NCI-H345 (cell line): Measurements from ENCODE around the gene TBCEL.
"Not testable (repeated sequence)": the region's sequence is repeated elsewhere in the genome, so short reads cannot be mapped to it uniquely, and the experiment has no call there.

Source experiments
- DNase-seq: peaks from one replicate; lab custom pipeline; 2025; lab: John Stamatoyannopoulos, UW

TBCEL gene

GRCh38 chr11:121105481-121106195 lies 81.7 kb downstream of the TBCEL start:
- DNase-seq = no peak

DNA sequence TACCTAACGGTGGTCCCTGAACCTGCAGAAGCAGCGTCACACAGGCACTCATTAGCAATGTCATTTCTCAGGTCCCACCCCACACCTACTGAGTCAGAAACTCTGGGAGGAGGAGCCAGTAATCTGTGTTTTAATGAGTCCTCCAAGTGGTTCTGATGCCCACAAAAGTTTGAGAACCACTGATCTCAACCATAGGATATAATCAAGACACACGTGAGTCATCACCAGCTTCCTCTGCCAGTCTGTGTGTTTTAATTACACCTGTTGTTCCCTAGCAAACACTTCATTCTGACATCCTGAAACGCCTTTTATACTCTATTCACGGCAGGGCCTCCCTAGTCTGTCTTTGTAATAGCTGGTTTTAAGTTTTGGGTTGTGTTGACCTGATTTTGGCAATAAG lies 82.9 kb downstream of the TBCEL start:
- DNase-seq = peak; percentile 59

- no peak for DNase-seq
These were observed 84.5 kb downstream of the TBCEL start for GRCh38 chr11:121108413-121108812.

DNA sequence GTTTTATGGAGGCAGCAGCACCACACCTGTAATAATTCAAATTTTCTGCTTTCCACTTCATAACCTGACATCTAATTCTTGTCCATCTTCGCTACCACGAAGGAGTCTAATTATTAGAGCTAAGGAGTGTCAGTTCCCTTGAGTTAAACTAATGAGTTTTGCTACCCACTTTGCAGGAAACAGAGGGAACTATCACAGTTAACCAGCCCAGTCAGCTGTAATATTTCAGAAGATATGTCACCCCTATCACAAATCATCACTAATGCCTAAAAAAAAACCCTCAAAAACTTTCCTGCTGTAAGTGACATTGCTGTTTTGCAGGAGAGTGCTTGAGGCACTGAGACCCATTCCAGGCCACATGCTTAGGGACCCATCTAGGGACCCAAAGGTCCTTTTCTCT lies 85.6 kb downstream of the TBCEL start:
- no peak for DNase-seq

GRCh38 chr11:121109916-121110586 lies 86.1 kb downstream of the TBCEL start:
- no peak for DNase-seq

DNA sequence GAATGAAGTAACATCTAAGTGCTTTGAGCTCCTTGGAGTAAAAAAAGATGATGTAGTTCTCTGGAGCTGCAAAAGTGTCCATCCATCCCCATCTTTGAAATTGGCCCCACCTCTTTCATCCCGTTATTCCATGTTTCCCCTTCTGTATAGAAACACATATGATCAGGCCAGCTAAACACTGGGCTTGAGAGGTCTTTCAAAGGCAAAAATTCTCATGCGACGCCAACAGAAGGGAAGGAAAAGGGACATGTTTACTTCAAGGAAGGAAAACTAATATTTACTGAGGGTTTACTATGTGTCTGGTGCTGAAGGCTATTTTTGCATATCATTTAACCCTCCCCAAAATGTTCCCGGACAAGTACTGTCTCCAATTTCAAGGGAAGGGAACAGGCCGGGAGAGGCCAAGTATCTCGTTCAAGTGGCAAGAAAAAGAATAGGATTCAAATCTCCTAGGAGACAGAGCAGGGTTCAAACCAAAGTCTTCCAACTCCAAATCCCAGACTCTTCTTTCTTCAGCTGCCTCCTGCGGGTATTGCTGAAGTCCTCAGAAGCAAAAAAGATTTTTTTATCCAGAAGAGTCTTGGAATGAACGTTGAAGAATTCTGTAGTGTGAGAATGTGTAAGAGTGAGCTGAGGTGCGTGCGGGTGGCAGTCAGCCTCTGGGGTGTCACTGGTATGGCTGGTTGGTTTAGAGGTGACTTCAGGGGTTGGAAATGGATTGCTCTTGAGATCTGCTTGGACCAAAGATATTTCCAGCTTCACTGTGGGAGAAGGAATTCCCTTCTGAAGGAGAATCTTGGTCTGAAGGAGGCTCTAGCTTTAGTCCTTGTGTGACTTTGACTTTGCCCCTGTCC lies 87.2 kb downstream of the TBCEL start:
- DNase-seq = no peak

GRCh38 chr11:121112498-121113455 lies 88.9 kb downstream of the TBCEL start:
- peak; percentile 60 for DNase-seq

DNA sequence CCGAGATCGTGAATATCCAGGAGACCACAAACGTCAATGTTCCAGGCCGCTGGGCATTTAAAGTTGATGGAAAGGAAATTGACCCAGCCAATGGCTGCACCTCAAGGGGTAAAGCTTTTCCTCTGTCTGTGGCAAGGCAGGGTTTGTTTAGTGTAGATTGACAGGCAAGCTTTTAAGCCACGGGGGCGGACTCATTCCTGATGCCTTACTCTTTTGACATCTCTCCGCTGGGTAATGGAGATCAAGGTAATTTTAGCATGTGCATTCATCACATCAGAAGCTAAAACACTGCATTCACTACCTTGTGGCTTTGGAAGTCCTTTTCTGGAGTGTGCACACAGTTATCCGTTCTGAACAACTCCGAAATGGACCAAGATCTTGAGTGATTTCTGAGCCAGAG lies 89.7 kb downstream of the TBCEL start:
- no peak for DNase-seq

DNA sequence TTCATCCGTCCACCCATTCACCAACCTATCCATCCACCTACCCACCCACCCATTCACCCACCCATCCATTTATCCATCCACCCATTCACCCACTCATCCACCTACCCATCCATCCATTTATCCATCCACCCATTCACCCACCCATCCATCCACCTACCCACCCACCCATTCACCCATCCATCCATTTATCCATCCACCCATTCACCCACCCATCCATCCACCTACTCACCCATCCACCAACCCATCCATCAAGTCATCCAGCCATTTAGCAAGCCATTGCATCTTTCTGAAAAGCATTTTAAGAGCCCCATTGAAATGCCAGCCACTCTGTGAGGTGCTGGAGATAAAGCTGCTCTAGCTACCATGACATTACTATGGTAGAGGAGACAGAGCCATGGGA lies 91.1 kb downstream of the TBCEL start:
- DNase-seq = not testable (repeated sequence)

GRCh38 chr11:121117788-121118187 lies 93.9 kb downstream of the TBCEL start:
- DNase-seq = no peak

DNA sequence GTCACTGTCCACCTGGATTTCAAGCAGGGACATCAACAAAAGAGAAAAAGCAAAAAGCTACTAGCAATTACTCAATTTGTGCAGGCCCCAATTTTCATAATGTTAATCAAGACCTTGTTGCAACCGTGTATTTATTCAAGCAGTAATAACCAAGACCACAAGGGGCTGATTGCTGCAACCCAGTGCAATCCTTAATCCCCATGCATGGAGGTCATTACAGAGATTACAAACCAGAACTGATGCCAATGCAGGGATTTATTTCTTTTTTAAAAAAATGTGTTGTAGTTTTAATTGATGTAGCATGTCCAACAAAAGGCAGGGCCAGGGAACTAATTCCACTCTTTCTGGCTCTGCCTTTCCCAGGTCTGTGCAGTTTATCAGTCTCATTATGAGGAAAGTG lies 95.5 kb downstream of the TBCEL start:
- DNase-seq = no peak

DNA sequence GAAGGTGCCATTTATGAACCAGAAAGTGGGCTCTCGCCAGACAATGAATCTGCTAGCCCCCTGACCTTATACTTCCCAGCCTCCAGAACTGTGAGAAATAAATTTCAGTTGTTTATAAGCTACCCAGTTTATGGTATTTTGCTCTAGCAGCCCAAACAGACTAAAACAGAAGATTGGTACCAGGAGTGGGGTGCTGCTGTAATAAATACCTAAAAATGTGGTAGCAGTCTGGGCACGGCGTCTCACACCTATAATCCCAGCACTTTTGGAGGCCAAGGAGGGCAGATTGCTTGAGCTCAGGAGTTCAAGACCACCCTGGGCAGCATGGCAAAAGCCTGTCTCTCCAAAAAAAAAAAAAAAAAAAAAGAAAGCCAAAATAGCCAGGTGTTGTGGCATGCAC lies 98.4 kb downstream of the TBCEL start:
- DNase-seq = no peak

DNA sequence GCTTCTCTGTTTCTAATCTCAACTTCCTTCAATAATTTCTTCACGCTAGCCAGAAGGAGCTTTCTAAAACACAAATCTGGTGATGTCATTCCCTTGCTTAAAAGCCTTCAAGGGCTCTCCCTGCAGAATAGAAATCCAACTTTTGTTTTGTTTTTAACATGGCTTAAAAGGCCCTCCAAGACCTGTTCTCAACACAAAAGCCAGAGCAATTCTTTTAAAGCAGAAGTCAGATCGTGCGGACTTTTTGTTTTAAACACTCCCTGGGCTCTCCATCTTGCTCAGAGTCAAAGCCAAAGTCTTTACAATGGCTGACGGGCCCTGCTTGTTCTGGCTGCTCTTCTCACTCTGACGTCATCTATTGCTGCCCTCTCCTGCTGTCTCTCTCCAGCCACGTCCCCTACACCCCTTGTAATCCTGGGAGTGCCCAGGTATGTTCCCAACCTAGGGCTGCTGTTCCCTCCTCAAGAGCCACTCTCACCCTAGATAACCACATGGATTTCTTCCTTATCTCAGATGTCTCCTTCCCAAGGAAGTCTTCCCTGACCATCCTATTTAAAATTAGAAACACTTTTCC lies 99.7 kb downstream of the TBCEL start:
- DNase-seq = no peak

- no peak for DNase-seq
These were observed 103.9 kb downstream of the TBCEL start for GRCh38 chr11:121127809-121128208.

DNA sequence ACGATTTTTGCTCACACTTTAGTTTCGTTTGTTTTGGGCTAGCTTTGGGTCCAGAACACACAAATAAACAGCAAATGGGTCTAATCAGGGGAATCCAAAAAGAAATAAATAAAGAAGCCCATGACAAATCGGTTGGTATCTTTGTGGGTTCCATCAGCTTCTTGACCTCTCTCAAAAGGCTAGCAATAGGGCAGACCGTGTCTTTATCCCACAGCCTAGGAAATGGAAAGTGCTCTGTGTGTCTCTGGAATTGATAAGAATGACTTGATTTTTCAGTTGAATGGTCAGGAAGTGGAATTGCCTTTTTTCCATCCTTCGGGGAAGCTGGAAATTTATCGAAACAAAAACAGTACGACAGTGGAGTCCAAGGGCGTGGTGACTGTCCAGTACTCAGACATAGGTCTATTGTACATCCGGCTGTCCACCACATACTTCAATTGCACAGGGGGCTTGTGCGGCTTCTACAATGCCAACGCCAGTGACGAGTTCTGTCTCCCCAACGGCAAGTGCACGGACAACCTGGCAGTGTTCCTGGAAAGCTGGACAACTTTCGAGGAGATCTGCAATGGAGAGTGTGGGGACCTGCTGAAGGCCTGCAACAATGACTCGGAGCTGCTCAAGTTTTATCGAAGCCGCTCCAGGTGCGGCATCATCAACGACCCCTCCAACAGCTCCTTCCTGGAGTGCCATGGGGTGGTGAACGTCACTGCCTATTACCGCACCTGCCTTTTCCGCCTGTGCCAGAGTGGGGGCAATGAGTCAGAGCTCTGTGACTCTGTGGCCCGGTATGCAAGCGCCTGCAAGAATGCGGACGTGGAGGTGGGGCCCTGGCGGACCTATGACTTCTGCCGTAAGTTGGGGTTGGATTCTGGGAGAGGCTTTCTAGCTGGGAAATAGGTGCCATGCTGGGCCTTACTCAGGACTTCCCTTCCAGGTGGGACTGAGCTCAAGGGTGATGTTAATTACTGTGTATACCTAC lies 105.7 kb downstream of the TBCEL start:
- no peak for DNase-seq

- DNase-seq = no peak
These were observed 107.8 kb downstream of the TBCEL start for GRCh38 chr11:121131656-121132055.

DNA sequence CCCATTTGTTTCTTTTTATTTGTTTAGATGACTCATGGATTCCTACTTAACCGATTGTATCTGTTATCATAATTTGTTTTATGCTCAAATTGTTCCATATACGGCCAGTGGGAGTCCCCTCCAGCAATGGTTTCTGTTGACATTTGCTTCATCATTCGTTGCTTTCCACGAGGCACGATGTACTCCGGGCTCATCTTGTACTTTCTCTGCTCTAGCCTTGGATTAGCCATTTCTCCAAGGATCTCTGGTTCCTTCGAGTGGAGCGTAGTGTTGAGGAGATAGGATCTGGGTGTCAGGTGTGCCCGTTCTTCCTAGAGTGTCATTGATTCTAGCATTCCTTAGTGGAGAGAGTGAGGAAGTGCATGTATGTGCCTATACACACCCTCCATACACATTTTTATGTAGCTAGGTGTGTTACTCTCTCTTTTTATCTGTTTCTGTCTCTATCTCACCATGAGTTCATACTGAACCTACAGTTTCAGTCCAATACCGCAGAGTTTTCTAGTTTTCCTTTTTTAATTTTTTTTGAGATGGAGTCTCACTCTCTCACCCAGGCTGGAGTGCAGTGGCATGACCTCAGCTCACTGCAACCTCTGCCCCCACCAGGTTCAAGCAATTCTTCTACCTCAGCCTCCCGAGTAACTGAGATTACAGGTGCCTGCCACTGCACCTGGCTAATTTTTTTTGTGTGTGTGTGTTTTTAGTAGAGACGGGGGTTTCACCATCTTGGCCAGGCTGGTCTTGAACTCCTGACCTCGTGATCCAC lies 108.5 kb downstream of the TBCEL start:
- no peak for DNase-seq

GRCh38 chr11:121134741-121135312 lies 110.9 kb downstream of the TBCEL start:
- no peak for DNase-seq

- DNase-seq = no peak
These were observed 113.1 kb downstream of the TBCEL start for GRCh38 chr11:121137005-121137404.
